IMR-90 (cell line): ENCODE results near the gene CDH13.

ENCODE experiments used
- CTCF ChIP-seq: conservative IDR thresholded peaks from 2 replicates; pipeline ENCODE4 v1.5.1; 2012; ENCODE audit warnings: mild to moderate bottlenecking, low read depth, low read length, improper control_type of control experiment
- POLR2A ChIP-seq: IDR thresholded peaks from 2 replicates; pipeline ENCODE4 v1.6.1; 2012; ENCODE audit warnings: mild to moderate bottlenecking, low read depth, low read length

GRCh38 chr16:83390759-83391158 is 764.0 kb downstream of the CDH13 start:
- TF ChIP-seq CTCF (no peak), POLR2A (no peak)
